Right lobe of liver (tissue), 6 donors: Measurements from ENCODE around the gene PLOD3. TPM values are rescaled to one million over a fixed set of nuclear protein-coding genes. Genes with fewer than 3 reads are reported as not detected.
"Not testable (repeated sequence)": the region's sequence is repeated elsewhere in the genome, so short reads cannot be mapped to it uniquely, and the experiment has no call there.

Experiments used
- ATAC-seq, 4 donors: fragments of 200-7000 bp; cut with Tn5 transposase; one replicate each; pipeline ENCODE4 v1.9.1; 2020; ENCODE audit warnings: mild to moderate bottlenecking in 4 of 4, moderate library complexity in 4 of 4
- DNase-seq, 3 donors: peaks; one replicate each; pipeline ENCODE4 v3.0.0-alpha.2; 2020
- H3K27ac ChIP-seq, 3 donors: fragments of 200-600 bp; one replicate each; pipeline ENCODE4 v1.8.0; 2022
- H3K27me3 ChIP-seq, 2 donors: fragments of 200-600 bp; one replicate each; pipeline ENCODE4 v1.8.0; 2022
- H3K36me3 ChIP-seq, 4 donors: fragments of 200-600 bp; sonication (generic) in 1 of 4; one replicate each; pipeline versions ENCODE4 v1.5.1 to v1.8.0; 2017 to 2022; ENCODE audit warnings: control low read depth in 1 of 4
- H3K4me1 ChIP-seq, 4 donors: fragments of 200-600 bp; sonication (generic) in 1 of 4; one replicate each; pipeline versions ENCODE4 v1.5.1 to v1.8.0; 2017 to 2022; ENCODE audit warnings: control low read depth in 1 of 4
- H3K4me3 ChIP-seq, 3 donors: fragments of 200-600 bp; one replicate each; pipeline ENCODE4 v1.8.0; 2022
- H3K9me3 ChIP-seq, 4 donors: fragments of 200-600 bp; sonication (generic) in 1 of 4; one replicate each; pipeline versions ENCODE4 v1.5.1 to v1.8.0; 2017 to 2022; ENCODE audit warnings: control low read depth in 1 of 4
- CTCF ChIP-seq, 4 donors: fragments of 200-600 bp in 3 of 4; fragments of 450-650 bp in 1 of 4; IDR thresholded peaks; one replicate each; pipeline versions ENCODE4 v1.5.1 to v1.8.0; 2016 to 2022; ENCODE audit warnings: antibody characterized with exemption in 4 of 4, mild to moderate bottlenecking in 2 of 4
- POLR2A ChIP-seq: fragments of 450-650 bp; IDR thresholded peaks from one replicate; pipeline ENCODE4 v1.6.1; 2017; ENCODE audit warnings: antibody characterized with exemption, mild to moderate bottlenecking
- WGBS: methylation state at CpG from one replicate; pipeline ENCODE4 v1.1.6; 2018; ENCODE audit warnings: low coverage, low lambda C conversion rate; ENCODE audit not compliant: insufficient coverage; ENCODE audit errors: missing lambda C conversion rate; 5-methylcytosine and 5-hydroxymethylcytosine counted together
- intact Hi-C, 2 donors: fragments of 100-400 bp; cut with DNase I; formaldehyde crosslinking; loops; one replicate each; pipeline versions ENCODE4 v1.11.2 to v1.14.1; 2022
- total RNA-seq, 6 experiments: library from RNA; depleted of rRNA in 2 of 6; stranded (reverse); fragments of >200 nt in 2 of 6; fragmentation: NEBNext Ultra II Directional in 3 of 6; extraction: Animal tissue kit (Norgen Biotek cat#: 25700) in 3 of 6; gene quantifications; one replicate each; pipeline versions ENCODE4 v1.1.0 to v1.2.4, GENCODE V29; 2016 to 2023
- donor health status: DM: no; HTN: yes; CAD: no.
- donor health status: DM: no; HTN: no; CAD: no.
- donor health status: DM: no; HTN: no; CAD: no.
- donor health status: DM: no; HTN: yes; CAD: no.
- donor health status: DM: no; HTN: yes; CAD: no.

Gene PLOD3
- total RNA-seq, 6 experiments from 2014 or later: 41.7 to 57.5 (median 54.3) TPM

- TF ChIP-seq CTCF (IDR thresholded peaks at IDR 0.05) (no peak), POLR2A (no peak)
- no peak overlapping the region for H3K4me3 ChIP-seq
- ATAC-seq (no peak), DNase-seq (no peak)
- H3K27me3 ChIP-seq: no peaks in the 10 kb centered on the region
- no peaks in the 10 kb centered on the region for H3K9me3 ChIP-seq
- peaks cover 0 to 9% (median 4%) of the 10 kb centered on the region in 4 donors for H3K4me1 ChIP-seq
- no peak overlapping the region for H3K27ac ChIP-seq
- 70% methylated on average over 4 of the region's 4 CpGs for WGBS
- H3K36me3 ChIP-seq: no peaks in the 10 kb centered on the region
- intact Hi-C loops: no loop called here
These were observed 38.4 kb upstream of the PLOD3 start for GRCh38 chr7:101255796-101256195.

GRCh38 chr7:101253199-101253598 is 35.8 kb upstream of the PLOD3 start:
- intact Hi-C loops, DNase-seq, H3K27me3 ChIP-seq, ATAC-seq, H3K4me3 ChIP-seq, H3K9me3 ChIP-seq: not testable (repeated sequence)
- Histone ChIP-seq H3K27ac (peak overlapping the region in 1 of 3 donors; percentile 19), H3K36me3 (peaks cover 0 to 11% (median 0%) of the 10 kb centered on the region in 4 donors), H3K4me1 (peaks cover 0 to 15% (median 5%) of the 10 kb centered on the region in 4 donors)
- 92% methylated on average over 3 of the region's 5 CpGs for WGBS

- DNase-seq: peak; percentile 98 to 99 (median 99)
- WGBS: under 1% methylated on average over 54 of the region's 55 CpGs
- TF ChIP-seq CTCF (IDR thresholded peaks at IDR 0.05) (no peak), POLR2A (peak; percentile 48)
These were observed 34.7 kb upstream of the PLOD3 start for GRCh38 chr7:101251871-101252659.

GRCh38 chr7:101250324-101250723 is 32.9 kb upstream of the PLOD3 start:
- no peak for DNase-seq
- Histone ChIP-seq H3K36me3 (peaks cover 0 to 11% (median 0%) of the 10 kb centered on the region in 4 donors), H3K27ac (no peak overlapping the region), H3K4me3 (no peak overlapping the region), H3K4me1 (peaks cover 0 to 21% (median 8%) of the 10 kb centered on the region in 4 donors), H3K27me3 (no peaks in the 10 kb centered on the region), H3K9me3 (no peaks in the 10 kb centered on the region)
- no peak for TF ChIP-seq CTCF (IDR thresholded peaks at IDR 0.05)
- TF ChIP-seq POLR2A: no peak
- intact Hi-C loops: no loop called here
- WGBS: 89% methylated on average over 3 of the region's 3 CpGs
- ATAC-seq: no peak

More at GRCh38 chr7:101251871-101252659, 34.7 kb upstream of the PLOD3 start:
- peak; percentile 100 for ATAC-seq
- H3K36me3 ChIP-seq: peaks cover 0 to 11% (median 0%) of the 10 kb centered on the region in 4 donors
- no peaks in the 10 kb centered on the region for H3K9me3 ChIP-seq
- H3K4me1 ChIP-seq: peaks cover 0 to 15% (median 5%) of the 10 kb centered on the region in 4 donors
- intact Hi-C loops: no loop called here
- peak overlapping the region; percentile 87 to 95 (median 91) for H3K4me3 ChIP-seq
- H3K27me3 ChIP-seq: no peaks in the 10 kb centered on the region
- H3K27ac ChIP-seq: peak overlapping the region; percentile 48 to 70 (median 53)

GRCh38 chr7:101248276-101248675 is 30.9 kb upstream of the PLOD3 start:
- TF ChIP-seq CTCF (IDR thresholded peaks at IDR 0.05): no peak
- TF ChIP-seq POLR2A: no peak
- H3K4me3 ChIP-seq: no peak overlapping the region
- H3K4me1 ChIP-seq: peaks cover 0 to 30% (median 11%) of the 10 kb centered on the region in 4 donors
- intact Hi-C loops: no loop called here
- peaks cover 0 to 11% (median 0%) of the 10 kb centered on the region in 4 donors for H3K36me3 ChIP-seq
- H3K27me3 ChIP-seq: no peaks in the 10 kb centered on the region
- no peak overlapping the region for H3K27ac ChIP-seq
- WGBS: 98% methylated on average over 5 of the region's 5 CpGs
- no peaks in the 10 kb centered on the region for H3K9me3 ChIP-seq
- ATAC-seq: no peak
- no peak for DNase-seq
